ENCODE results near the gene ATP5PO. TPM values are rescaled to one million over a fixed set of nuclear protein-coding genes. Genes with fewer than 3 reads are reported as not detected.

ATP5PO gene
- total and polyA plus RNA-seq, 5 donors from 2014 or later = 119 to 458 (median 418) TPM

DNA sequence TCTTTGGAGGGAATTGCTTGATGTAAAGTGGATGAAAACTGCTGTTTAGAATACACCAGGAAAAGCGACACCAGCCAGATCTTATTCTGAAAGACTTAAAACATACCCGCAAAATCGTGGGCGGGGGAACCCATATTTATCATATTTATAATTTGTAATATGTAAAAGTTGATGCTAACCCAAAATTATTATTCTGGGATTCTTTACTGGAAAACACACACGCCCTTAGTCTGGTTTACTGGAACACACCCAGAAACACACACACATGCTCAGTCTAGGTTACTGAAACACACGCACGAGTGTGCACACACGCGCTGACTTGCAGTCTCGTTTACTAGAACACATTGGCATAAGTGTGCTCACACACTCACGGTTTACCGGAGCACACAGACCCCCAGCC is 32.5 kb downstream of the ATP5PO start:
- Mint-ChIP-seq H3K27me3 (no peaks in the 10 kb centered on the region), H3K27ac (no peak overlapping the region), H3K4me1 (no peaks in the 10 kb centered on the region), H3K4me3 (no peak overlapping the region), H3K9me3 (no peaks in the 10 kb centered on the region), H3K36me3 (no peaks in the 10 kb centered on the region)
- ATAC-seq (ENCODE audit: low read depth in 2 of 2) (no peak), DNase-seq (no peak)
- no peak overlapping the region for H3K27ac ChIP-seq (ENCODE audit: insufficient read depth, low read length, poor library complexity, severe bottlenecking)
- H3K4me1 ChIP-seq (ENCODE audit: control insufficient read depth, insufficient read depth, low read length, poor library complexity, severe bottlenecking) = no peaks in the 10 kb centered on the region
- H3K27me3 ChIP-seq (ENCODE audit: control insufficient read depth, insufficient read depth, low read length) = no peaks in the 10 kb centered on the region
- H3K9me3 ChIP-seq (ENCODE audit: control insufficient read depth in 2 of 2, low read length in 2 of 2) = no peaks in the 10 kb centered on the region
- no peak overlapping the region for H3K4me3 ChIP-seq (ENCODE audit: low read depth, low read length)
- H3K36me3 ChIP-seq (ENCODE audit: control insufficient read depth, insufficient read depth, low read length) = no peaks in the 10 kb centered on the region

DNA sequence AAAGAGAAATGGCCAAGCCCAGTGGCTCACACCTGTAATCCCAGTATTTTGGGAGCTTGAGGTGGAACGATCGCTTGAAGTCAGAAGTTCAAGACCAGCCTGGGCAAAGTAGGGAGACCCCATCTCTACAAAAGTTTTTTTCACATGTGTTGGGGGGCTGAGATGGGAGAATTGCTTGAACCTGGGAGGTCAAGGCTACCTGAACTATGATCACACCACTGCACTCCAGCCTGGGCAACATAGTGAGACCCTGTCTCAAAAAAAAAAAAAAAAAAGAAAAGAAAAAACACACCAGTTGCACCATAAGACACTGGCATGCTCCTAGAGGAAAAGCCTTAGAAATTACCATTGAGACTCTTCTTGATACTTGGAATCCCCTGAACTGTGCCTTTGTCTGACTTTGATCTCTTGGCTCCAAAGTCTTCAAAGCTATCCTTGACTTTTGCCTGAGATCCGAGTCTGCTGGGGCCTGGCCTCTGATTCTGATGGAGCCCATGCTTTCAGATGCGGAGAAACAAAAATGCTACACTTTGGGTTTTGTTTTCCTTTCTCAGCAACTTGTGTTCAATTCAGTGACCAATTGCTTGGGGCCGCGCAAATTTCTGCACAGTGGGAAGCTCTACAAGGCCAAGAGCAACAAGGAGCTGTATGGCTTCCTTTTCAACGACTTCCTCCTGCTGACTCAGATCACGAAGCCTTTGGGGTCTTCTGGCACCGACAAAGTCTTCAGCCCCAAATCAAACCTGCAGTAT is 33.7 kb downstream of the ATP5PO start:
- no peaks in the 10 kb centered on the region for H3K36me3 ChIP-seq (ENCODE audit: control insufficient read depth, insufficient read depth, low read length)
- Mint-ChIP-seq H3K27ac (no peak overlapping the region), H3K4me3 (no peak overlapping the region), H3K27me3 (no peaks in the 10 kb centered on the region), H3K4me1 (no peaks in the 10 kb centered on the region), H3K36me3 (no peaks in the 10 kb centered on the region), H3K9me3 (no peaks in the 10 kb centered on the region)
- no peaks in the 10 kb centered on the region for H3K9me3 ChIP-seq (ENCODE audit: control insufficient read depth in 2 of 2, low read length in 2 of 2)
- no peak for DNase-seq
- H3K27me3 ChIP-seq (ENCODE audit: control insufficient read depth, insufficient read depth, low read length) = no peaks in the 10 kb centered on the region
- no peaks in the 10 kb centered on the region for H3K4me1 ChIP-seq (ENCODE audit: control insufficient read depth, insufficient read depth, low read length, poor library complexity, severe bottlenecking)
- no peak overlapping the region for H3K4me3 ChIP-seq (ENCODE audit: low read depth, low read length)
- ATAC-seq (ENCODE audit: low read depth in 2 of 2) = no peak
- H3K27ac ChIP-seq (ENCODE audit: insufficient read depth, low read length, poor library complexity, severe bottlenecking) = no peak overlapping the region

DNA sequence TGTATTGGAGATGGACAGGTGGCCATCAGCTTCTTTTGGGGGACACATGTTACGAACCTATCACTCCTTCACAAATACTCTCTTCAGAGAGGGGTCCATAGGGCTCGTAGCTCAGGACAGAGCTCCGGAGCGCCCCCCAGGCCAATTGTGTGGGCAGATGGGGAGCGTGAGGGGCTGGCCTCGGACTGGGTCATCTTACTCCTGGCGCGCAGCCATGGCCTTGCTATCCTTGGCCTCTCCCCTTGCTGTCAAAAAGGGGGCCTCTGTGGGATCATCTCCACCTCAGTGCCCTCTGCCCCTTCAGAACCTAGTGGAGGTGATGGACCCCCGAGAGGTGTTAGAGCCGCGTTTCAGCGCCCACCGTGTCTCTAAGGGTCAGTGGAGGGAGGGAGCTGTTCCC is 35.0 kb downstream of the ATP5PO start:
- Mint-ChIP-seq H3K27me3 (no peaks in the 10 kb centered on the region), H3K27ac (no peak overlapping the region)
- H3K4me1 ChIP-seq (ENCODE audit: control insufficient read depth, insufficient read depth, low read length, poor library complexity, severe bottlenecking) = no peaks in the 10 kb centered on the region

DNA sequence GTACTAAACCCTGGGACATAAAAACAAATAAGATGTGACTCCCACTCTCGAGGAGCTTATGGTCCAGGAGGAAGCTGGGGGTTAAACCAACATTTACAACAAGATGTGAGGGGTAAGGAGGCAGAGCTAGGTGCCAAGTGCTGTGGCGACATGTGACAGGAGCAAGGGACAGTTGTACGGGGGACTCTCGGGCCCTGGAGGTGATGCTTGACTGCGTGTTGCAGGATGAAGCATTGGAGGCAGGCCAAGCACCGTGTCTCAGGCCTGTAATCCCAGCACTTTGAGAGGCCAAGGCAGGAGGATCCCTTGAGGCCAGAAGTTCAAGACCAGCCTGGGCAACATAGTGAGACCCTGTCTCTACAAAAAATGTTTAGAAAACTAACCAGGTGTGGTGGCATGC is 36.8 kb downstream of the ATP5PO start:
- no peaks in the 10 kb centered on the region for H3K27me3 ChIP-seq (ENCODE audit: control insufficient read depth, insufficient read depth, low read length)
- Mint-ChIP-seq H3K9me3 (no peaks in the 10 kb centered on the region), H3K27ac (no peak overlapping the region), H3K4me1 (no peaks in the 10 kb centered on the region), H3K4me3 (no peak overlapping the region), H3K27me3 (no peaks in the 10 kb centered on the region), H3K36me3 (no peaks in the 10 kb centered on the region)
- no peaks in the 10 kb centered on the region for H3K4me1 ChIP-seq (ENCODE audit: control insufficient read depth, insufficient read depth, low read length, poor library complexity, severe bottlenecking)
- H3K36me3 ChIP-seq (ENCODE audit: control insufficient read depth, insufficient read depth, low read length) = no peaks in the 10 kb centered on the region
- no peak for ATAC-seq (ENCODE audit: low read depth in 2 of 2)
- H3K4me3 ChIP-seq (ENCODE audit: low read depth, low read length) = no peak overlapping the region
- DNase-seq = no peak
- H3K27ac ChIP-seq (ENCODE audit: insufficient read depth, low read length, poor library complexity, severe bottlenecking) = no peak overlapping the region
- H3K9me3 ChIP-seq (ENCODE audit: control insufficient read depth in 2 of 2, low read length in 2 of 2) = no peaks in the 10 kb centered on the region

More for the DNA sequence above, 35.0 kb downstream of the ATP5PO start:
- no peak for DNase-seq
- Mint-ChIP-seq H3K9me3 (no peaks in the 10 kb centered on the region), H3K36me3 (no peaks in the 10 kb centered on the region), H3K4me3 (no peak overlapping the region), H3K4me1 (no peaks in the 10 kb centered on the region)
- Histone ChIP-seq H3K4me3 (ENCODE audit: low read depth, low read length) (no peak overlapping the region), H3K36me3 (ENCODE audit: control insufficient read depth, insufficient read depth, low read length) (no peaks in the 10 kb centered on the region), H3K27ac (ENCODE audit: insufficient read depth, low read length, poor library complexity, severe bottlenecking) (no peak overlapping the region), H3K9me3 (ENCODE audit: control insufficient read depth in 2 of 2, low read length in 2 of 2) (no peaks in the 10 kb centered on the region), H3K27me3 (ENCODE audit: control insufficient read depth, insufficient read depth, low read length) (no peaks in the 10 kb centered on the region)
- ATAC-seq (ENCODE audit: low read depth in 2 of 2) = no peak

DNA sequence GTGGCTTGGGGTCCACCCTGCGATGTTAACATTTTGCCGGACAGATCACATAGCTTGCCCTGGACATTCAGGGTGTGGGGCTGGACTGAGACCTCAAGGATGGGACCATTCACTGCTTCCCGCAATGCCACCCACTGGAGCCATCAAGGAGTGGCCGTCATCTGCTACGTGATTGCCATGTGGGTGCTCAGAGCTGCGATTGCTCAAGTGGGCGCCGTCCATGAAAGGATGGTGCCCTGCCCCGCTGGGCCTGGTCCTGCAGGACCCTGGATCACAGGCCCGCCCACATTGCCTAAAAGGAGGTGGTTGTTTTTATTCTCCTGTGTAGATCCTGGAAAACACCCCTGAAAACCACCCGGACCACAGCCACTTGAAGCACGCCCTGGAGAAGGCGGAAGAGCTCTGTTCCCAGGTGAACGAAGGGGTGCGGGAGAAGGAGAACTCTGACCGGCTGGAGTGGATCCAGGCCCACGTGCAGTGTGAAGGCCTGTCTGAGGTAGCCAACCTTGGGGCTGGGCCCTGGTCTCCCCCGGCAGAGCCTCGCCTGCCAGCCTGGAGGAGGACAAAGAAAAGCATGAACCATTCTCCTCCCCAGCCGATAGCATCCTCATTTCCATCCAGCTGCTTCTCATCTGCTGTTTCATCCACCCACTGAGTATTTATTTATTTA is 40.4 kb downstream of the ATP5PO start:
- no peaks in the 10 kb centered on the region for H3K36me3 Mint-ChIP-seq
- ATAC-seq (ENCODE audit: low read depth in 2 of 2) (no peak), DNase-seq (no peak)
- Histone ChIP-seq H3K9me3 (ENCODE audit: control insufficient read depth in 2 of 2, low read length in 2 of 2) (no peaks in the 10 kb centered on the region), H3K4me3 (ENCODE audit: low read depth, low read length) (no peak overlapping the region), H3K36me3 (ENCODE audit: control insufficient read depth, insufficient read depth, low read length) (no peaks in the 10 kb centered on the region), H3K4me1 (ENCODE audit: control insufficient read depth, insufficient read depth, low read length, poor library complexity, severe bottlenecking) (no peaks in the 10 kb centered on the region), H3K27ac (ENCODE audit: insufficient read depth, low read length, poor library complexity, severe bottlenecking) (no peak overlapping the region), H3K27me3 (ENCODE audit: control insufficient read depth, insufficient read depth, low read length) (no peaks in the 10 kb centered on the region)
- H3K27ac Mint-ChIP-seq = no peak overlapping the region
- peaks cover 10% of the 10 kb centered on the region for H3K27me3 Mint-ChIP-seq
- no peak overlapping the region for H3K4me3 Mint-ChIP-seq
- no peaks in the 10 kb centered on the region for H3K4me1 Mint-ChIP-seq
- H3K9me3 Mint-ChIP-seq = no peaks in the 10 kb centered on the region

DNA sequence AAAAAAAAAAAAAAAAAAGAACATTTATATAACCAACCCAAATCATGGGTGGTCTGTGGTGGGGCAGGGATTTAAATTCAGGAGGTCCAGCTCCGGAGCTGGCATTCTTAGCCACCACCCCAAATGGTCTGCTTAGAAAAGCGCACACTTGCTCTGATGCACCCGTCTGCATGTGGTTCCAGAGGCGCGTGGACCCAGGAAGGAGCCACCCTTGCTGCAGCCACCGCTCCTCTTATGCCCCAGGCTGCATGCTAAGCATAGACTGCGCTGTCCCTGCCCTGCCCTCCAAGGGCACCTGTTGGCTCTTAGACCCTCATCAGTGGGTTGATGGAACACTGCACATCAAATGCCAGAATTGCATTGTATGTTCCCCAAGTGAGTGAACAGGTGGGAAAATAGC is 41.4 kb downstream of the ATP5PO start:
- H3K9me3 Mint-ChIP-seq = no peaks in the 10 kb centered on the region
- no peaks in the 10 kb centered on the region for H3K27me3 ChIP-seq (ENCODE audit: control insufficient read depth, insufficient read depth, low read length)
- H3K4me3 Mint-ChIP-seq = no peak overlapping the region
- no peaks in the 10 kb centered on the region for H3K36me3 ChIP-seq (ENCODE audit: control insufficient read depth, insufficient read depth, low read length)
- no peak overlapping the region for H3K27ac ChIP-seq (ENCODE audit: insufficient read depth, low read length, poor library complexity, severe bottlenecking)
- no peaks in the 10 kb centered on the region for H3K4me1 ChIP-seq (ENCODE audit: control insufficient read depth, insufficient read depth, low read length, poor library complexity, severe bottlenecking)
- DNase-seq (no peak), ATAC-seq (ENCODE audit: low read depth in 2 of 2) (no peak)
- no peaks in the 10 kb centered on the region for H3K4me1 Mint-ChIP-seq
- no peaks in the 10 kb centered on the region for H3K36me3 Mint-ChIP-seq
- H3K9me3 ChIP-seq (ENCODE audit: control insufficient read depth in 2 of 2, low read length in 2 of 2) = no peaks in the 10 kb centered on the region
- no peak overlapping the region for H3K4me3 ChIP-seq (ENCODE audit: low read depth, low read length)
- peaks cover 10% of the 10 kb centered on the region for H3K27me3 Mint-ChIP-seq
- no peak overlapping the region for H3K27ac Mint-ChIP-seq

DNA sequence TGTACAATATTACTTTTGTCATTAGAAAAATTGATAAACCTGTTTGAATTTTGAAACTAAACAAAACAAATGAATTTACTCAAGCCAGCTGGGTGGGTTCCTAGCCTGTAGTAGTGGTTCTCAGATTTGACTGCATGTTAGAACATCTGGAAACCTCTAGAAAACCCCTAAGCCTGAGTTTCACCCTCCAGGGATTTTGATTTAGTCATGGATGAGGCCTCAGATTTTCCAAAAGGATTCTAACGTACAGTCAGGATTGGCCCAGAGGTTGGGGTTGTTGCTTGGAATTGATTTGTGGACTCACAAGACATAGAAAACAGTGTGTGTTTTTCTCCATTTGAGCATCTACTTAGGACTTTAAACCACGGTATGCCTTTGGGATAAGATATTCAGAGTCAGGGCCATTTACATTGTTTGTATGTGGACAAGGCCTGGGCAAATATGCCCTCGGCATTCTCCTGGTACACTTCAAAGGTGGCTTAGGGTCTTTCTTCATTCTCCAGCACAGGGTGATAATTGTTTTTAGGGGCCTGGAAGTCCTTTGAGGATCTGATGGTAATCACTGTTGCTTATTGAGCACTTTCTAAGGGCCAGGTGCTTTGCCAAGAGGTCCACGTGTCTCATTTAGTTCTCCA is 42.6 kb downstream of the ATP5PO start:
- Histone ChIP-seq H3K27me3 (ENCODE audit: control insufficient read depth, insufficient read depth, low read length) (no peaks in the 10 kb centered on the region), H3K4me1 (ENCODE audit: control insufficient read depth, insufficient read depth, low read length, poor library complexity, severe bottlenecking) (no peaks in the 10 kb centered on the region), H3K27ac (ENCODE audit: insufficient read depth, low read length, poor library complexity, severe bottlenecking) (no peak overlapping the region), H3K9me3 (ENCODE audit: control insufficient read depth in 2 of 2, low read length in 2 of 2) (no peaks in the 10 kb centered on the region), H3K36me3 (ENCODE audit: control insufficient read depth, insufficient read depth, low read length) (no peaks in the 10 kb centered on the region), H3K4me3 (ENCODE audit: low read depth, low read length) (no peak overlapping the region)
- H3K9me3 Mint-ChIP-seq = no peaks in the 10 kb centered on the region
- H3K4me3 Mint-ChIP-seq = no peak overlapping the region
- ATAC-seq (ENCODE audit: low read depth in 2 of 2) (no peak), DNase-seq (no peak)
- H3K4me1 Mint-ChIP-seq = no peaks in the 10 kb centered on the region
- H3K36me3 Mint-ChIP-seq = no peaks in the 10 kb centered on the region
- H3K27ac Mint-ChIP-seq = no peak overlapping the region
- peaks cover 10% of the 10 kb centered on the region for H3K27me3 Mint-ChIP-seq
